ENCODE data around the gene DNAJC7.

Gene DNAJC7

GRCh38 chr17:42051645-42052044 is 34.4 kb upstream of the DNAJC7 start:
- WGBS (ENCODE audit: insufficient coverage), result 99% methylated on average over 7 of the region's 7 CpGs
- ChIA-PET CTCF (interaction anchor here (0.8 to 1.9 kb wide), 10 partner anchors 8 to 82 kb away, joined by 3 to 17 read pairs (median 4); no protein-coding TSS in a partner anchor), POLR2A (no interaction called here)
- Histone ChIP-seq H3K27ac (ENCODE audit: insufficient read depth in 1 of 2, low read depth in 1 of 2, low read length in 2 of 2, poor library complexity in 1 of 2, severe bottlenecking in 2 of 2) (no peak overlapping the region), H3K4me1 (ENCODE audit: control extremely low read depth in 1 of 4, control insufficient read depth in 4 of 4, insufficient read depth in 4 of 4, low read length in 3 of 4) (peaks cover 0 to 19% (median 7%) of the 10 kb centered on the region in 4 experiments), H3K36me3 (ENCODE audit: control insufficient read depth in 4 of 4, insufficient read depth in 4 of 4, low read length in 3 of 4) (no peaks in the 10 kb centered on the region), H3K27me3 (replicated peaks in 2 of 5; ENCODE audit: control insufficient read depth in 4 of 5, insufficient read depth in 5 of 5, low read length in 4 of 5) (peaks cover 0 to 3% (median 0%) of the 10 kb centered on the region in 5 experiments), H3K4me3 (ENCODE audit: control insufficient read depth in 1 of 7, extremely low read depth in 1 of 7, insufficient read depth in 4 of 7, low read depth in 2 of 7, low read length in 6 of 7) (no peak overlapping the region), H3K9me3 (ENCODE audit: control extremely low read depth in 1 of 5, control insufficient read depth in 4 of 5, insufficient read depth in 2 of 5, low read depth in 1 of 5, low read length in 4 of 5) (no peaks in the 10 kb centered on the region)
- no peak for DNase-seq

- WGBS (ENCODE audit: insufficient coverage), result 63% methylated on average over 7 of the region's 8 CpGs
- DNase-seq, result no peak
- peaks cover 0 to 3% (median 0%) of the 10 kb centered on the region in 5 experiments for H3K27me3 ChIP-seq (replicated peaks in 2 of 5; ENCODE audit: control insufficient read depth in 4 of 5, insufficient read depth in 5 of 5, low read length in 4 of 5)
- H3K36me3 ChIP-seq (ENCODE audit: control insufficient read depth in 4 of 4, insufficient read depth in 4 of 4, low read length in 3 of 4), result no peaks in the 10 kb centered on the region
- H3K4me1 ChIP-seq (ENCODE audit: control extremely low read depth in 1 of 4, control insufficient read depth in 4 of 4, insufficient read depth in 4 of 4, low read length in 3 of 4), result peaks cover 0 to 19% (median 7%) of the 10 kb centered on the region in 4 experiments
- H3K27ac ChIP-seq (ENCODE audit: insufficient read depth in 1 of 2, low read depth in 1 of 2, low read length in 2 of 2, poor library complexity in 1 of 2, severe bottlenecking in 2 of 2), result no peak overlapping the region
- POLR2A ChIA-PET, result no interaction called here
- CTCF ChIA-PET, result interaction anchor here (0.7 to 1.9 kb wide), 12 partner anchors 9 to 81 kb away, joined by 3 to 17 read pairs (median 4); partner anchors contain the start of gene DNAJC7
- peak overlapping the region; percentile 26 to 89 (median 51) for H3K4me3 ChIP-seq (ENCODE audit: control insufficient read depth in 1 of 7, extremely low read depth in 1 of 7, insufficient read depth in 4 of 7, low read depth in 2 of 7, low read length in 6 of 7)
- no peaks in the 10 kb centered on the region for H3K9me3 ChIP-seq (ENCODE audit: control extremely low read depth in 1 of 5, control insufficient read depth in 4 of 5, insufficient read depth in 2 of 5, low read depth in 1 of 5, low read length in 4 of 5)
Measured at GRCh38 chr17:42051013-42051400, 33.8 kb upstream of the DNAJC7 start.

- H3K4me3 ChIP-seq (ENCODE audit: control insufficient read depth in 1 of 7, extremely low read depth in 1 of 7, insufficient read depth in 4 of 7, low read depth in 2 of 7, low read length in 6 of 7), result peak within 1 kb of the TSS; percentile 49 to 89 (median 70)
- CTCF ChIA-PET, result interaction anchor here (0.7 to 1.9 kb wide), 13 partner anchors 9 to 81 kb away, joined by 3 to 17 read pairs (median 4); partner anchors contain the start of gene DNAJC7
- peaks cover 0 to 19% (median 7%) of the 10 kb centered on the region in 4 experiments for H3K4me1 ChIP-seq (ENCODE audit: control extremely low read depth in 1 of 4, control insufficient read depth in 4 of 4, insufficient read depth in 4 of 4, low read length in 3 of 4)
- no peaks in the 10 kb centered on the region for H3K36me3 ChIP-seq (ENCODE audit: control insufficient read depth in 4 of 4, insufficient read depth in 4 of 4, low read length in 3 of 4)
- DNase-seq, result peak; percentile 59 to 73 (median 62)
- H3K27ac ChIP-seq (ENCODE audit: insufficient read depth in 1 of 2, low read depth in 1 of 2, low read length in 2 of 2, poor library complexity in 1 of 2, severe bottlenecking in 2 of 2), result peak within 1 kb of the TSS in 1 of 2 experiments; percentile 2
- peaks cover 0 to 3% (median 0%) of the 10 kb centered on the region in 5 experiments for H3K27me3 ChIP-seq (replicated peaks in 2 of 5; ENCODE audit: control insufficient read depth in 4 of 5, insufficient read depth in 5 of 5, low read length in 4 of 5)
- 1% methylated on average over 48 of the region's 65 CpGs for WGBS (ENCODE audit: insufficient coverage)
- H3K9me3 ChIP-seq (ENCODE audit: control extremely low read depth in 1 of 5, control insufficient read depth in 4 of 5, insufficient read depth in 2 of 5, low read depth in 1 of 5, low read length in 4 of 5), result no peaks in the 10 kb centered on the region
- POLR2A ChIA-PET, result no interaction called here
Measured at GRCh38 chr17:42050393-42051012, 33.3 kb upstream of the DNAJC7 start, which contains the start of gene C17orf113. TSS of gene C17orf113 (minus strand) at chr17:42050601. CDS start at chr17:42043376, 7,225 bp downstream.

- DNase-seq, result no peak
- Histone ChIP-seq H3K27ac (ENCODE audit: insufficient read depth in 1 of 2, low read depth in 1 of 2, low read length in 2 of 2, poor library complexity in 1 of 2, severe bottlenecking in 2 of 2) (peak overlapping the region in 1 of 2 experiments; percentile 2), H3K4me3 (ENCODE audit: control insufficient read depth in 1 of 7, extremely low read depth in 1 of 7, insufficient read depth in 4 of 7, low read depth in 2 of 7, low read length in 6 of 7) (peak overlapping the region; percentile 49 to 89 (median 70)), H3K4me1 (ENCODE audit: control extremely low read depth in 1 of 4, control insufficient read depth in 4 of 4, insufficient read depth in 4 of 4, low read length in 3 of 4) (peaks cover 0 to 19% (median 7%) of the 10 kb centered on the region in 4 experiments), H3K9me3 (ENCODE audit: control extremely low read depth in 1 of 5, control insufficient read depth in 4 of 5, insufficient read depth in 2 of 5, low read depth in 1 of 5, low read length in 4 of 5) (no peaks in the 10 kb centered on the region), H3K27me3 (replicated peaks in 2 of 5; ENCODE audit: control insufficient read depth in 4 of 5, insufficient read depth in 5 of 5, low read length in 4 of 5) (peaks cover 0 to 3% (median 0%) of the 10 kb centered on the region in 5 experiments), H3K36me3 (ENCODE audit: control insufficient read depth in 4 of 4, insufficient read depth in 4 of 4, low read length in 3 of 4) (no peaks in the 10 kb centered on the region)
- WGBS (ENCODE audit: insufficient coverage), result 0% methylated on average over 5 of the region's 7 CpGs
- POLR2A ChIA-PET, result no interaction called here
- CTCF ChIA-PET, result interaction anchor here (0.7 to 1.6 kb wide), 12 partner anchors 8 to 132 kb away, joined by 3 to 7 read pairs (median 3); no protein-coding TSS in a partner anchor
Measured at GRCh38 chr17:42049834-42050392, 32.7 kb upstream of the DNAJC7 start.

- Histone ChIP-seq H3K27me3 (replicated peaks in 2 of 5; ENCODE audit: control insufficient read depth in 4 of 5, insufficient read depth in 5 of 5, low read length in 4 of 5) (peaks cover 0 to 3% (median 0%) of the 10 kb centered on the region in 5 experiments), H3K9me3 (ENCODE audit: control extremely low read depth in 1 of 5, control insufficient read depth in 4 of 5, insufficient read depth in 2 of 5, low read depth in 1 of 5, low read length in 4 of 5) (no peaks in the 10 kb centered on the region), H3K36me3 (ENCODE audit: control insufficient read depth in 4 of 4, insufficient read depth in 4 of 4, low read length in 3 of 4) (peaks cover 0 to 6% (median 0%) of the 10 kb centered on the region in 4 experiments), H3K27ac (ENCODE audit: insufficient read depth in 1 of 2, low read depth in 1 of 2, low read length in 2 of 2, poor library complexity in 1 of 2, severe bottlenecking in 2 of 2) (no peak overlapping the region), H3K4me3 (ENCODE audit: control insufficient read depth in 1 of 7, extremely low read depth in 1 of 7, insufficient read depth in 4 of 7, low read depth in 2 of 7, low read length in 6 of 7) (no peak overlapping the region), H3K4me1 (ENCODE audit: control extremely low read depth in 1 of 4, control insufficient read depth in 4 of 4, insufficient read depth in 4 of 4, low read length in 3 of 4) (peaks cover 0 to 16% (median 7%) of the 10 kb centered on the region in 4 experiments)
- ChIA-PET CTCF (no interaction called here), POLR2A (no interaction called here)
- 97% methylated on average over 7 of the region's 12 CpGs for WGBS (ENCODE audit: insufficient coverage)
- DNase-seq, result no peak
Measured at GRCh38 chr17:42047343-42047742, 30.1 kb upstream of the DNAJC7 start.

- Histone ChIP-seq H3K27me3 (replicated peaks in 2 of 5; ENCODE audit: control insufficient read depth in 4 of 5, insufficient read depth in 5 of 5, low read length in 4 of 5) (peaks cover 0 to 3% (median 0%) of the 10 kb centered on the region in 5 experiments), H3K27ac (ENCODE audit: insufficient read depth in 1 of 2, low read depth in 1 of 2, low read length in 2 of 2, poor library complexity in 1 of 2, severe bottlenecking in 2 of 2) (no peak overlapping the region), H3K4me3 (ENCODE audit: control insufficient read depth in 1 of 7, extremely low read depth in 1 of 7, insufficient read depth in 4 of 7, low read depth in 2 of 7, low read length in 6 of 7) (no peak overlapping the region), H3K4me1 (ENCODE audit: control extremely low read depth in 1 of 4, control insufficient read depth in 4 of 4, insufficient read depth in 4 of 4, low read length in 3 of 4) (peaks cover 0 to 12% (median 5%) of the 10 kb centered on the region in 4 experiments), H3K9me3 (ENCODE audit: control extremely low read depth in 1 of 5, control insufficient read depth in 4 of 5, insufficient read depth in 2 of 5, low read depth in 1 of 5, low read length in 4 of 5) (no peaks in the 10 kb centered on the region), H3K36me3 (ENCODE audit: control insufficient read depth in 4 of 4, insufficient read depth in 4 of 4, low read length in 3 of 4) (peaks cover 0 to 6% (median 0%) of the 10 kb centered on the region in 4 experiments)
- ChIA-PET CTCF (interaction anchor here (1.0 to 3.0 kb wide), 5 partner anchors 12 to 23 kb away, joined by 4 to 12 read pairs (median 5); no protein-coding TSS in a partner anchor), POLR2A (interaction anchor here (0.6 kb wide), 1 partner anchor 22 kb away, joined by 3 read pairs; no protein-coding TSS in a partner anchor)
- no peak for DNase-seq
- WGBS (ENCODE audit: insufficient coverage), result 100% methylated on average over 1 of the region's 1 CpG
Measured at GRCh38 chr17:42045719-42046118, 28.5 kb upstream of the DNAJC7 start.

Data from common myeloid progenitor, CD34-positive (primary cell).